DMS153 treated with DMSO at 0.1 percent for 48 hours (cell line): ENCODE data around the gene RASL10A.
"Not testable (repeated sequence)": the region's sequence is repeated elsewhere in the genome, so short reads cannot be mapped to it uniquely, and the experiment has no call there.

Experiments
- DNase-seq: peaks from one replicate; lab custom pipeline; 2025; ENCODE audit not compliant: unreplicated experiment; lab: John Stamatoyannopoulos, UW

The RASL10A gene

GRCh38 chr22:29315286-29316140 lies at the start of gene RASL10A:
Gene RASL10A (minus strand): TSS chr22:29315697. CDS start chr22:29315246, 451 bp downstream.
- no peak for DNase-seq

- peak; percentile 12 for DNase-seq
These were observed 44.0 kb upstream of the RASL10A start for GRCh38 chr22:29359469-29359868.

GRCh38 chr22:29357193-29357890 lies 41.8 kb upstream of the RASL10A start:
- not testable (repeated sequence) for DNase-seq

- no peak for DNase-seq
These were observed 38.4 kb upstream of the RASL10A start for GRCh38 chr22:29353860-29354259.

- no peak for DNase-seq
These were observed 37.8 kb upstream of the RASL10A start for GRCh38 chr22:29353286-29353685.

- DNase-seq: no peak
These were observed 37.3 kb upstream of the RASL10A start for GRCh38 chr22:29352778-29353177.

- DNase-seq: no peak
These were observed 36.4 kb upstream of the RASL10A start for GRCh38 chr22:29351891-29352290.

- DNase-seq: no peak
These were observed 35.5 kb upstream of the RASL10A start for GRCh38 chr22:29351042-29351441.

GRCh38 chr22:29348956-29349355 lies 33.5 kb upstream of the RASL10A start:
- DNase-seq: peak; percentile 31

- no peak for DNase-seq
These were observed 32.5 kb upstream of the RASL10A start for GRCh38 chr22:29348041-29348440.

GRCh38 chr22:29346659-29347058 lies 31.2 kb upstream of the RASL10A start:
- DNase-seq: no peak

- DNase-seq: no peak
These were observed 30.4 kb upstream of the RASL10A start for GRCh38 chr22:29345932-29346331.

GRCh38 chr22:29344889-29345288 lies 29.4 kb upstream of the RASL10A start:
- not testable (repeated sequence) for DNase-seq

- peak; percentile 84 for DNase-seq
These were observed 28.6 kb upstream of the RASL10A start for GRCh38 chr22:29344137-29344536.

- peak; percentile 5 for DNase-seq
These were observed 27.9 kb upstream of the RASL10A start for GRCh38 chr22:29343313-29343805.

GRCh38 chr22:29342577-29343312 lies 27.2 kb upstream of the RASL10A start:
- DNase-seq: no peak

- DNase-seq: no peak
These were observed 26.7 kb upstream of the RASL10A start for GRCh38 chr22:29342177-29342576.

- no peak for DNase-seq
These were observed 26.3 kb upstream of the RASL10A start for GRCh38 chr22:29341849-29342127.

- no peak for DNase-seq
These were observed 25.8 kb upstream of the RASL10A start for GRCh38 chr22:29341056-29341848.

- DNase-seq: no peak
These were observed 25.1 kb upstream of the RASL10A start for GRCh38 chr22:29340566-29340965.
